Measurements from ENCODE around the gene NAP1L4. TPM values are rescaled to one million over a fixed set of nuclear protein-coding genes. Genes with fewer than 3 reads are reported as not detected.

The NAP1L4 gene
- total RNA-seq (100 to 1,000 TPM; 167 to 233 (median 191) TPM), polyA plus RNA-seq (100 to 1,000 TPM in 1 of 2 donors, 10 to 100 TPM in 1; 98.5 to 102 TPM)
- long read RNA-seq, donor 1, transcript NAP1L4-222 (15 exons, 2,479 nt) = major isoform, 149 of 366 reads
- long read RNA-seq, donor 1, transcript NAP1L4-201 (16 exons, 2,511 nt) = minor isoform, 73 of 366 reads
- long read RNA-seq, donor 1, partial matches to known transcripts = 11 of 366 reads
- long read RNA-seq, donor 1, other reads (novel, unspliced or antisense) = 132 of 366 reads
- long read RNA-seq, donor 2, transcript NAP1L4-201 (16 exons, 2,511 nt) = minor isoform, 57 of 440 reads
- long read RNA-seq, donor 2, transcript NAP1L4-222 (15 exons, 2,479 nt) = major isoform, 195 of 440 reads
- long read RNA-seq, donor 2, partial matches to known transcripts = 19 of 440 reads
- long read RNA-seq, donor 2, other reads (novel, unspliced or antisense) = 169 of 440 reads
- long read RNA-seq, donor 3, transcript NAP1L4-222 (15 exons, 2,479 nt) = major isoform, 303 of 520 reads
- long read RNA-seq, donor 3, transcript NAP1L4-201 (16 exons, 2,511 nt) = minor isoform, 68 of 520 reads
- long read RNA-seq, donor 3, partial matches to known transcripts = 27 of 520 reads
- long read RNA-seq, donor 3, other reads (novel, unspliced or antisense) = 118 of 520 reads

GRCh38 chr11:2992234-2992996 lies at the start of gene NAP1L4:
TSS of gene NAP1L4 (minus strand) at chr11:2992329. CDS start at chr11:2979220, 13,109 bp downstream.
- Histone ChIP-seq H3K4me3 (peak within 1 kb of the TSS; percentile 62 to 98 (median 82)), H3K27ac (peak within 1 kb of the TSS; percentile 77 to 96 (median 92)), H3K36me3 (no peaks in the 10 kb centered on the region), H3K9me3 (no peaks in the 10 kb centered on the region), H3K4me1 (peaks cover 12 to 46% (median 44%) of the 10 kb centered on the region in 9 donors), H3K27me3 (no peaks in the 10 kb centered on the region)
- peak; percentile 94 to 99 (median 96) for ATAC-seq
- intact Hi-C loops (cut with DNase I) = no loop called here
- TF ChIP-seq CTCF (IDR thresholded peaks at IDR 0.05) = peak in 1 of 9 donors; percentile 10
- peak; percentile 96 to 97 for DNase-seq
- WGBS, 2 donors = 0 to 1% methylated on average over 75 to 77 of the region's 77 CpGs

- H3K27me3 ChIP-seq = no peaks in the 10 kb centered on the region
- WGBS, 2 donors = 90 to 92% methylated on average over 9 of the region's 9 CpGs
- no peak overlapping the region for H3K4me3 ChIP-seq
- intact Hi-C loops (cut with DNase I) = no loop called here
- ATAC-seq = no peak
- peaks cover 17 to 49% (median 35%) of the 10 kb centered on the region in 9 donors for H3K4me1 ChIP-seq
- no peak overlapping the region for H3K27ac ChIP-seq
- no peak for DNase-seq
- TF ChIP-seq CTCF (IDR thresholded peaks at IDR 0.05) = no peak
- no peaks in the 10 kb centered on the region for H3K9me3 ChIP-seq
- peaks cover 0 to 95% (median 20%) of the 10 kb centered on the region in 9 donors for H3K36me3 ChIP-seq
These were observed 48.8 kb upstream of the NAP1L4 start for GRCh38 chr11:3040881-3041280.

GRCh38 chr11:3037945-3038271 lies 45.8 kb upstream of the NAP1L4 start:
- WGBS, 2 donors = 86 to 91% methylated on average over 12 of the region's 12 CpGs
- TF ChIP-seq CTCF (IDR thresholded peaks at IDR 0.05) = no peak
- intact Hi-C loops (cut with DNase I) = loop anchor here (1.0 to 10.0 kb wide), 8 partner anchors 53 to 179 kb away; partner anchors contain the start of gene MRGPRG (in 6 of the 10)
- DNase-seq (no peak), ATAC-seq (no peak)
- H3K4me3 ChIP-seq = no peak overlapping the region
- peak overlapping the region in 3 of 10 donors; percentile 17 to 43 (median 22) for H3K27ac ChIP-seq
- H3K27me3 ChIP-seq = no peaks in the 10 kb centered on the region
- peaks cover 0 to 98% (median 28%) of the 10 kb centered on the region in 9 donors for H3K36me3 ChIP-seq
- no peaks in the 10 kb centered on the region for H3K9me3 ChIP-seq
- peaks cover 11 to 39% (median 22%) of the 10 kb centered on the region in 9 donors for H3K4me1 ChIP-seq

All from heart right ventricle (tissue), 16 donors.